H9 (cell line): Measurements from ENCODE around the gene CCL20. TPM values are rescaled to one million over a fixed set of nuclear protein-coding genes. Genes with fewer than 3 reads are reported as not detected.

Source experiments
- DNase-seq: peaks from one replicate; pipeline ENCODE4 v3.0.0-alpha.2; 2017
- H2AFZ ChIP-seq: one replicate; pipeline ENCODE4 v1.6.1; 2013; ENCODE audit warnings: mild to moderate bottlenecking, low read length, control low read depth, moderate library complexity
- H2AK5ac ChIP-seq: 2 replicates; pipeline ENCODE4 v1.6.1; 2013; ENCODE audit warnings: low read length, control low read depth, mixed read lengths; ENCODE audit not compliant: insufficient read length
- H2BK120ac ChIP-seq: one replicate; pipeline ENCODE4 v1.6.1; 2013; ENCODE audit warnings: low read depth, mild to moderate bottlenecking, low read length, control low read depth, inconsistent platforms; ENCODE audit not compliant: poor library complexity, severe bottlenecking
- H2BK12ac ChIP-seq: 2 replicates; pipeline ENCODE4 v1.6.1; 2013; ENCODE audit warnings: low read length, control low read depth, mixed read lengths, low read depth; ENCODE audit not compliant: insufficient read length
- H2BK15ac ChIP-seq: 2 replicates; pipeline ENCODE4 v1.6.1; 2013; ENCODE audit warnings: low read depth, low read length, control low read depth
- H2BK20ac ChIP-seq: one replicate; pipeline ENCODE4 v1.6.1; 2013; ENCODE audit warnings: low read depth, mild to moderate bottlenecking, low read length, control low read depth, inconsistent platforms; ENCODE audit not compliant: poor library complexity, severe bottlenecking
- H2BK5ac ChIP-seq: 2 replicates; pipeline ENCODE4 v1.6.1; 2013; ENCODE audit warnings: low read length, control low read depth, mixed read lengths; ENCODE audit not compliant: insufficient read length
- H3K14ac ChIP-seq: 2 replicates; pipeline ENCODE4 v1.6.1; 2013; ENCODE audit warnings: low read length, control low read depth; ENCODE audit not compliant: insufficient read depth
- H3K18ac ChIP-seq: 2 replicates; pipeline ENCODE4 v1.6.1; 2013; ENCODE audit warnings: low read depth, mild to moderate bottlenecking, mixed read lengths, low read length, control low read depth; ENCODE audit not compliant: insufficient read length
- H3K23ac ChIP-seq: 2 replicates; pipeline ENCODE4 v1.6.1; 2013; ENCODE audit warnings: low read length, control low read depth, mixed read lengths, low read depth; ENCODE audit not compliant: insufficient read length
- H3K23me2 ChIP-seq: 2 replicates; pipeline ENCODE4 v1.6.1; 2013; ENCODE audit warnings: low read depth, mild to moderate bottlenecking, mixed read lengths, low read length, control low read depth; ENCODE audit not compliant: insufficient read length, poor library complexity, severe bottlenecking
- H3K27ac ChIP-seq: 2 replicates; pipeline ENCODE4 v1.5.1; 2013; ENCODE audit warnings: low read length, control low read depth, mixed read lengths, low read depth; ENCODE audit not compliant: insufficient read length
- H3K27me3 ChIP-seq: 2 replicates; pipeline ENCODE4 v1.6.1; 2013; ENCODE audit warnings: low read length, control low read depth, inconsistent platforms; ENCODE audit not compliant: insufficient read depth
- H3K4ac ChIP-seq: 2 replicates; pipeline ENCODE4 v1.6.1; 2013; ENCODE audit warnings: low read depth, mild to moderate bottlenecking, control low read depth, inconsistent platforms, low read length, moderate library complexity
- H3K4me1 ChIP-seq: 2 replicates; pipeline ENCODE4 v1.6.1; 2013; ENCODE audit warnings: low read length, control low read depth, inconsistent platforms; ENCODE audit not compliant: insufficient read depth
- H3K4me2 ChIP-seq: 2 replicates; pipeline ENCODE4 v1.6.1; 2013; ENCODE audit warnings: low read length, control low read depth, mixed read lengths; ENCODE audit not compliant: insufficient read length, insufficient read depth
- H3K56ac ChIP-seq: 2 replicates; pipeline ENCODE4 v1.6.1; 2013; ENCODE audit warnings: low read depth, mild to moderate bottlenecking, mixed read lengths, low read length, control low read depth; ENCODE audit not compliant: insufficient read length
- H3K79me1 ChIP-seq: 2 replicates; pipeline ENCODE4 v1.6.1; 2013; ENCODE audit warnings: low read depth, mild to moderate bottlenecking, moderate library complexity, low read length, control low read depth, inconsistent platforms; ENCODE audit not compliant: insufficient read depth, poor library complexity, severe bottlenecking
- H3K79me2 ChIP-seq: 2 replicates; pipeline ENCODE4 v1.6.1; 2013; ENCODE audit warnings: low read length, control low read depth, inconsistent platforms; ENCODE audit not compliant: insufficient read depth
- H3K9ac ChIP-seq: 2 replicates; pipeline ENCODE4 v1.6.1; 2013; ENCODE audit warnings: low read length, control low read depth, mixed read lengths; ENCODE audit not compliant: insufficient read length; ENCODE audit errors: extremely low read depth
- H3K9me3 ChIP-seq: one replicate; pipeline ENCODE4 v1.6.1; 2013; ENCODE audit warnings: low read depth, low read length, inconsistent platforms; ENCODE audit not compliant: control insufficient read depth
- H3T11ph ChIP-seq: one replicate; pipeline ENCODE4 v1.6.1; 2013; ENCODE audit warnings: mild to moderate bottlenecking, low read length, control low read depth, inconsistent platforms
- H4K20me1 ChIP-seq: one replicate; pipeline ENCODE4 v1.6.1; 2013; ENCODE audit not compliant: control insufficient read depth, insufficient read length, insufficient read depth
- H4K5ac ChIP-seq: 2 replicates; pipeline ENCODE4 v1.6.1; 2013; ENCODE audit warnings: low read depth, mild to moderate bottlenecking, mixed read lengths, low read length, control low read depth; ENCODE audit not compliant: insufficient read length
- H4K8ac ChIP-seq: replicated peaks from 2 replicates; pipeline ENCODE4 v1.6.1; 2013; ENCODE audit warnings: low read length, control low read depth, mixed read lengths, low read depth; ENCODE audit not compliant: insufficient read length
- H4K91ac ChIP-seq: 2 replicates; pipeline ENCODE4 v1.6.1; 2013; ENCODE audit warnings: low read depth, mild to moderate bottlenecking, moderate library complexity, mixed read lengths, low read length, control low read depth; ENCODE audit not compliant: insufficient read length
- H3K27ac Mint-ChIP-seq, 3 experiments: 2 replicates in 2 of 3; 3 replicates in 1 of 3; pipeline ENCODE4 v1.8.0; 2020 to 2021; ENCODE audit warnings: mixed read lengths in 3 of 3, mild to moderate bottlenecking in 1 of 3, moderate library complexity in 1 of 3
- H3K27me3 Mint-ChIP-seq: 2 replicates; pipeline ENCODE4 v1.8.0; 2021; ENCODE audit warnings: low read depth, mild to moderate bottlenecking, moderate library complexity, mixed read lengths
- H3K36me3 Mint-ChIP-seq, 3 experiments: 2 replicates in 2 of 3; 3 replicates in 1 of 3; pipeline ENCODE4 v1.8.0; 2020 to 2021; ENCODE audit warnings: low read depth in 3 of 3, mixed read lengths in 3 of 3; ENCODE audit not compliant: insufficient read depth in 1 of 3
- H3K4me1 Mint-ChIP-seq, 2 experiments: 2 replicates each; pipeline ENCODE4 v1.8.0; 2020; ENCODE audit warnings: mixed read lengths in 2 of 2
- H3K4me3 Mint-ChIP-seq, 2 experiments: 2 replicates in 1 of 2; 3 replicates in 1 of 2; pipeline ENCODE4 v1.8.0; 2020 to 2021; ENCODE audit warnings: mild to moderate bottlenecking in 2 of 2, mixed read lengths in 2 of 2, moderate library complexity in 1 of 2
- H3K9me3 Mint-ChIP-seq, 2 experiments: 2 replicates in 1 of 2; 3 replicates in 1 of 2; pipeline ENCODE4 v1.8.0; 2020; ENCODE audit warnings: mild to moderate bottlenecking in 2 of 2, mixed read lengths in 2 of 2, moderate library complexity in 1 of 2
- CTCF ChIP-seq: fragments of 200-600 bp; sonication (generic); conservative IDR thresholded peaks from 3 replicates; pipeline ENCODE4 v1.8.0; 2021; ENCODE audit warnings: antibody characterized with exemption, mild to moderate bottlenecking
- WGBS: extraction: QIAGEN DNeasy Blood & Tissue Kit; methylation state at CpG from one replicate; pipeline ENCODE4 v1.1.7; 2013; ENCODE audit warnings: missing lambda C conversion rate, low lambda C conversion rate, mixed read lengths; ENCODE audit not compliant: insufficient read length; ENCODE audit errors: extremely low coverage; 5-methylcytosine and 5-hydroxymethylcytosine counted together
- total RNA-seq: library from RNA; stranded (reverse); gene quantifications from 2 replicates; pipeline ENCODE4 v1.2.1, GENCODE V29; 2021

Gene CCL20
- total RNA-seq, 1 experiment from 2014 or later, result not detected

GRCh38 chr2:227862227-227862740 is 48.6 kb downstream of the CCL20 start:
- Histone ChIP-seq H2AK5ac (no peak overlapping the region), H3K23ac (no peak overlapping the region), H3K4me1 (peaks cover 2% of the 10 kb centered on the region; the same call in 1 of the 2 replicates), H3K14ac (no peak overlapping the region), H3T11ph (no peak overlapping the region), H2BK20ac (no peak overlapping the region), H3K9ac (no peak overlapping the region), H2BK12ac (no peak overlapping the region), H3K4ac (no peak overlapping the region), H3K4me2 (no peak overlapping the region), H2AFZ (no peak overlapping the region), H2BK15ac (no peak overlapping the region), H4K5ac (no peak overlapping the region), H2BK120ac (no peak overlapping the region), H3K9me3 (no peaks in the 10 kb centered on the region), H4K20me1 (no peaks in the 10 kb centered on the region), H3K23me2 (no peaks in the 10 kb centered on the region), H3K27me3 (no peaks in the 10 kb centered on the region), H3K56ac (no peak overlapping the region), H4K91ac (no peak overlapping the region), H3K79me2 (no peaks in the 10 kb centered on the region), H3K27ac (no peak overlapping the region), H3K18ac (no peak overlapping the region), H4K8ac (no peak overlapping the region), H3K79me1 (no peaks in the 10 kb centered on the region), H2BK5ac (no peak overlapping the region)
- peaks cover 17 to 30% of the 10 kb centered on the region in 2 experiments for H3K4me1 Mint-ChIP-seq
- H3K4me3 Mint-ChIP-seq, result no peak overlapping the region
- no peaks in the 10 kb centered on the region for H3K9me3 Mint-ChIP-seq
- H3K27me3 Mint-ChIP-seq, result no peaks in the 10 kb centered on the region
- no peaks in the 10 kb centered on the region for H3K36me3 Mint-ChIP-seq
- no CpG with 5 or more reads among the region's 8 CpGs for WGBS
- 0 out of 7 replicates have a peak overlapping the region, but pooled peaks of 1 of the 3 experiments have one; percentile 52 for H3K27ac Mint-ChIP-seq
- DNase-seq, result no peak
- TF ChIP-seq CTCF, result peak; percentile 90
